IPS-18a (cell line): ENCODE data around the gene FIGN.

Source experiments
- H3K27ac ChIP-seq: one replicate; pipeline ENCODE4 v1.5.1; 2013; ENCODE audit warnings: low read length
- H3K27me3 ChIP-seq: one replicate; pipeline ENCODE4 v1.6.1; 2013; ENCODE audit warnings: mild to moderate bottlenecking, low read length; ENCODE audit not compliant: control insufficient read depth, insufficient read depth
- H3K36me3 ChIP-seq: one replicate; pipeline ENCODE4 v1.6.1; 2013; ENCODE audit warnings: low read depth, low read length; ENCODE audit not compliant: control insufficient read depth
- H3K4me1 ChIP-seq: one replicate; pipeline ENCODE4 v1.6.1; 2013; ENCODE audit warnings: low read depth, low read length; ENCODE audit not compliant: control insufficient read depth
- H3K4me3 ChIP-seq: one replicate; pipeline ENCODE4 v1.5.1; 2013; ENCODE audit warnings: low read length
- H3K9ac ChIP-seq: one replicate; pipeline ENCODE4 v1.6.1; 2013; ENCODE audit warnings: mild to moderate bottlenecking, low read length, moderate library complexity
- H3K9me3 ChIP-seq: one replicate; pipeline ENCODE4 v1.6.1; 2013; ENCODE audit warnings: low read depth, low read length; ENCODE audit not compliant: control insufficient read depth

The FIGN gene, protein sequence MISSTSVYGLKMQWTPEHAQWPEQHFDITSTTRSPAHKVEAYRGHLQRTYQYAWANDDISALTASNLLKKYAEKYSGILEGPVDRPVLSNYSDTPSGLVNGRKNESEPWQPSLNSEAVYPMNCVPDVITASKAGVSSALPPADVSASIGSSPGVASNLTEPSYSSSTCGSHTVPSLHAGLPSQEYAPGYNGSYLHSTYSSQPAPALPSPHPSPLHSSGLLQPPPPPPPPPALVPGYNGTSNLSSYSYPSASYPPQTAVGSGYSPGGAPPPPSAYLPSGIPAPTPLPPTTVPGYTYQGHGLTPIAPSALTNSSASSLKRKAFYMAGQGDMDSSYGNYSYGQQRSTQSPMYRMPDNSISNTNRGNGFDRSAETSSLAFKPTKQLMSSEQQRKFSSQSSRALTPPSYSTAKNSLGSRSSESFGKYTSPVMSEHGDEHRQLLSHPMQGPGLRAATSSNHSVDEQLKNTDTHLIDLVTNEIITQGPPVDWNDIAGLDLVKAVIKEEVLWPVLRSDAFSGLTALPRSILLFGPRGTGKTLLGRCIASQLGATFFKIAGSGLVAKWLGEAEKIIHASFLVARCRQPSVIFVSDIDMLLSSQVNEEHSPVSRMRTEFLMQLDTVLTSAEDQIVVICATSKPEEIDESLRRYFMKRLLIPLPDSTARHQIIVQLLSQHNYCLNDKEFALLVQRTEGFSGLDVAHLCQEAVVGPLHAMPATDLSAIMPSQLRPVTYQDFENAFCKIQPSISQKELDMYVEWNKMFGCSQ

DNA sequence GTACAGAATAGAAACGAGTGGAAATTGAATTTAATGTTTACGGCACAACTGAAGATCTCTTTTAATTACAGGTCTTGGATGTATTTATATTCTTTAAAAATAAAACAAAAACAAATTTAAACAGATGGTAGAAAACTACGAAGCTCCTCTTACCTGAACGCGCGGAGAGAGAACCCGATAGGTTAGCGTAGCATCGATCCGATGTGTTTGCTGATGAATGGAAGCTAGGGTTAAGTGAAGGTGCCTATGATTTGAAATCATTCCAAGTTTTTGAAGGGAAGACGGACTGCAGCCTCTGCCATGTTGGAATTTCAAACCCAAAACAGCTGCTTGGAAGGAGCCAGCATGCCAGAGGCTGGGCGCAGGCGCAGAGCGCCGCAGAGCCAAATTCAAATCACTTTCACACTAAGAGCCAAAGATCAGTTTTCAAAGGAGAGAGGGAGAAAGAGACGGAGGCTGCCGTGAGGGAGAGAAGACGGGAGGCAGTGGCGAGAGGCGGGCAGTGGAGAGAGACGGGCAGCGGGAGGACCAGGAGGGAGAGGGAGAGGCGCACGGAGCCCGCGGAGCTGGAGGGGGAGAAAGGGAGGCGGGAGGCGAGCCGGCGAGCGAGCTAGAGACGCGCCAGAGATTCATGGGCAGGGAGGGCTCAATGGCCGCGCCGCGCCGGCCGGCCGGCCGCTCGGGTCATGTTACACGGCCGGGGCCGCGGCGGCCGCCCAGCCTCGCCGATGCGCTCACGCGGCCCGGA is at the start of gene FIGN:
Gene FIGN, minus strand, starts transcription at position 324 of the 748 bp plus-strand sequence. CDS start 1,081 bp downstream, outside the sequence.
- Histone ChIP-seq H3K27me3 (no peaks in the 10 kb centered on the region), H3K9ac (peak within 1 kb of the TSS; percentile 89), H3K36me3 (no peaks in the 10 kb centered on the region), H3K4me3 (peak within 1 kb of the TSS; percentile 80), H3K9me3 (no peaks in the 10 kb centered on the region), H3K27ac (peak within 1 kb of the TSS; percentile 69), H3K4me1 (peaks cover 31% of the 10 kb centered on the region)

DNA sequence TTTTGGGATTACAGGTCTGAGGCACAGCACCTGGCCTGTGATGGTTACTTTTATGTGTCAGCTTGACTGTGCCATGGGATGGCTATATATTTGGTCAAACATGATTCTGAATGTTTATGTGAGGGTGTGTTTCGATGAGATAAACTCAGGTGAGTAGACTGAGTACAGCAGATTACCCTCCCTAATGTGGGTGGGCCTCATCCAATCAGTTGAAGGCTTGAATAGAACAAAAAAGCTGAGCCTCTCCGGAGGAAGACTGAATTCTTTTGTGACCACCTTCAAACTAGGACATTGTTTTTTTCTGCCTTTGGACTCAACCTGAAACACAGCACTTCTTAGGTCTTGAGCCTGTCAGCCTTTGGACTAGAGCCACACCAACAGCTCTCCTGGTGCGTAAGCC is 49.4 kb upstream of the FIGN start:
- Histone ChIP-seq H3K27me3 (no peaks in the 10 kb centered on the region), H3K4me3 (no peak overlapping the region), H3K9ac (no peak overlapping the region), H3K4me1 (no peaks in the 10 kb centered on the region), H3K36me3 (no peaks in the 10 kb centered on the region), H3K9me3 (no peaks in the 10 kb centered on the region), H3K27ac (no peak overlapping the region)

DNA sequence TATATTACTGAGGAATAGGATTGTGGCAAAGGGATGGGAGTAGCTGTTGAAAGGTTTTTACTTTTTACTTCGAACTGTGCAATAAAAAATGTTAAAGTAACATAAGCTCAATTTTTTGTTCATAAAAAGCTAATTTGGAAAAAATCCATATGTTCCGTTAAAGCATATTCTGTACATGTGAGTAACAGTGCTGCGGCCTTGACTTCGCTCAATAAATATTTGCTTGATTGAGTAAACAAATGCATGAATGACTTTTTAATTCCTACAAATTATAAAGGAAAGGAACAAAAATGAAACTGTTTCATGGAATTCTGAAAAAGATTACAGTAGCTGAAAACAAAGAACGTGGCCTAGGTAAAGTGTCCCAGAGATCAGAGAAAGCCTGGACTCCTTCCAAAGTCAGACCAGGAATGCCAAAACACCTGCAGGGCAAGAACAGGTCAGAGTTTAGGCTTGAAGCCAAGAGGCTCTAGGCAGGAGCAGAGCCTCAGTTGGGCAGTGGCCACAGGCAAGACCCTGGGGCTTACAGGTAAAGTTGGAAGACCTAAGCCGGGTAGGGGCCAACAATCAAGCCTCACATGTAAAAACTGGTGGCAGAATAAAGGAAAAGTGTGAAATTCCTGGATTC is 44.3 kb upstream of the FIGN start:
- no peak overlapping the region for H3K27ac ChIP-seq
- no peak overlapping the region for H3K4me3 ChIP-seq
- H3K4me1 ChIP-seq: no peaks in the 10 kb centered on the region

DNA sequence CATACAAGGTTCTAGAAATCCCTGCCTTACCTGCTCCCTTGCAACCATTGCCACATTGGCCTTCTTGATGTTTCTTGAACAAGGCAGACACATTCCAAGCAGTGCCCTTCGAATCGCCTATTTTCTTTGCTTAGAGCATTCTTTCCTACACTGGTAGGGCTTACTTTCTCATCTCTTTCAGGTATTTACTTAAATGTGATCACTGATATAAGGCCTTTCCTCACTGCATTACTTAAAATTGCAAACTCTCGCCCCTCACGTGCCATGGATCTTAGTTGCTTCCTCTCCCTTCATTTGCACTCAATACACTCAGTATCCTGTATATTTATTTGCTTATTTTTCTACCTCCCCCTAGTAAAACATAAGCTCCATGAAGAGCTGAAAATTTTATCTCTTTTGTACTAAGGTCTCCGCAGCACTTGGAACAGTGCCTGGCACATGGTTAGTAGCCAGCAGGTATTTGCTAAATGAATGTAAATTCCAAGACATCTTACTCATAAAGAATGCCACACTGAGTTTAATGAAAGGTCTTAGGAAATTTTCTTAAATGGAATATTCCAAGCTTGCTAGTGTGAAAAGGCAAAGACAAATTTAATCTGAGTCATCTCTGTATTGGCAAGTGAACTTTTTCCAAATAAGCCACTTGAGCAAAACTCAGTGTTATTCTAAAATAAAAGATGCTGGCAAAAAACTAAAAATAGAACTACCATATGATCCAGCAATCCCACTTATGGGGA is 42.4 kb upstream of the FIGN start:
- Histone ChIP-seq H3K4me3 (no peak overlapping the region), H3K4me1 (no peaks in the 10 kb centered on the region), H3K27ac (no peak overlapping the region), H3K9ac (no peak overlapping the region), H3K9me3 (no peaks in the 10 kb centered on the region), H3K27me3 (no peaks in the 10 kb centered on the region), H3K36me3 (no peaks in the 10 kb centered on the region)

More for the DNA sequence above, 44.3 kb upstream of the FIGN start:
- Histone ChIP-seq H3K9me3 (no peaks in the 10 kb centered on the region), H3K9ac (no peak overlapping the region), H3K36me3 (no peaks in the 10 kb centered on the region), H3K27me3 (no peaks in the 10 kb centered on the region)

DNA sequence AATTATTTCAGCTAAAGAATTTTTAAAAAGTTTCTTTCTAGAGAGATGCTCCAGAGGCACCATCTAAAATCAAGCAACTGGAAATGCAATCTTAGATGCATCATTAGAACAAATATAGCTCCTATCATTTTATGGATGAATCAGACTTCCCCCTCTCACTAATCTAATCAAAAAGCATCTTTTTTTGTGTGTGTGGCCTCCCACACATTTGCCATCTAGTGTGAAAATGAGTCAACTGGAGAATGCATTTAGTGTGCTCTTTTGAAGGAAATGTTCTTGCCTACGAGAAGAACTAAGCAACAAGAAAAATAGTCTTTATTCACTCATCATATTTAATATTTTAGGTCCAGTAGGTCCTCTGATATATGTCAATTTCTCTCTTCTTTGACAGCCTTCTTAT is 39.5 kb upstream of the FIGN start:
- no peak overlapping the region for H3K4me3 ChIP-seq
- H3K27me3 ChIP-seq: no peaks in the 10 kb centered on the region
- H3K9me3 ChIP-seq: no peaks in the 10 kb centered on the region
- no peak overlapping the region for H3K27ac ChIP-seq
- no peak overlapping the region for H3K9ac ChIP-seq
- no peaks in the 10 kb centered on the region for H3K36me3 ChIP-seq
- no peaks in the 10 kb centered on the region for H3K4me1 ChIP-seq

DNA sequence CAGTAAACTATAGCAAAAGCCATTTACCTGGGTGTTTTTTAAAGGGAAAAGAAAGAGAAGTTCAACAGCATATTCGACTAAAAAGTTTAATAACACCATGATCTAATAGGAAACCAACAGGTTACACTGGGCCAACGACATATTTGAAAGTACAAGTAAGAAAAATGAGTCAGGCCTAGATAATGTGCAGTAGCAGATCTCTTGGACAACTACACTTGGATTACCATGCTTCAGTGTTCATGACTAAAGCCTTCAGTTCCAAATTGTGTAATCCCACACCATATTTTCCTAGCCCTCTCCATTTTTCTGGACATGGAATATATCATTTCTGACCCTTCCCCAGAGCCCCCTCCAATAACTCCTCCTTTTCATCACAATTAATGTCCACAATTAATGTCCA is 39.1 kb upstream of the FIGN start:
- H3K4me3 ChIP-seq: no peak overlapping the region
- H3K27ac ChIP-seq: no peak overlapping the region
- no peaks in the 10 kb centered on the region for H3K27me3 ChIP-seq
- H3K4me1 ChIP-seq: no peaks in the 10 kb centered on the region
- no peak overlapping the region for H3K9ac ChIP-seq
- H3K9me3 ChIP-seq: no peaks in the 10 kb centered on the region
- H3K36me3 ChIP-seq: no peaks in the 10 kb centered on the region

DNA sequence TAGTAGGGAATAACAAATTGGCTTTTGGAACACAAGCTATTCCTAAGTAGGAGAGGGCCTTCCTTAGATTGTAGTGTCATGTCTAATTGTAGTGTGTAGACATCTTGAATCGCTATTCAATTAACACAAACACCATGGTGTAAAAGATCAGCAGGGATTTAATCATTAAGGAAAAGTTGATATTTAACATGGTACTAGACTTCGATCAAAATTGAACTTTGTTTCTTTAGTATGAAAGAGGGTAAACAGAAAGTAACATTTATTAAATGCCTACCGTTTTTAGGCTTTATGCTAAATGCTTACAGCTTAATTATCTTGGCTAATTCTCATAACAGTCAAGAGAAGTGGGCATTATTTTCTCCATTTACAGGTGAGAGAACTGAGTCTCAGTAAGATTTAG is 37.5 kb upstream of the FIGN start:
- no peaks in the 10 kb centered on the region for H3K9me3 ChIP-seq
- H3K4me3 ChIP-seq: no peak overlapping the region
- H3K9ac ChIP-seq: no peak overlapping the region
- H3K36me3 ChIP-seq: no peaks in the 10 kb centered on the region
- H3K4me1 ChIP-seq: no peaks in the 10 kb centered on the region
- H3K27me3 ChIP-seq: no peaks in the 10 kb centered on the region
- H3K27ac ChIP-seq: no peak overlapping the region

DNA sequence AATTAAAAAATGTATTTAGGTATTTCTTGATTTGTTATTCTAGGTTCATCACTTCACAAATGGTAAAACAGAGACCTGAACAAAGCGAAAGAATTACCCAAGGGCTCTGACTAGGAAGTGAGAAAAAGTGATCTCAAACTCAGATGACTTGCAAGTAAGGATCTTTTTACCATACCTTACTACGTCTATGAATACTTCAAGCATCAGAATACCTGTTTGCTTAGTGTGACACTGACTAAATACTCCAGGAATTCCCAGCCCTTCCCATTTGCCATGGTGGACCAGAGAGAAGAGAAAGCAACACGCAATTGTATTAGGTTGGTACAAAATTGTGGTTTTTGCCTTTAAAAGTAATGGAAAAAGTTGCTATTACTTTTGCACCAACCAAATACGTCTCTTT is 35.8 kb upstream of the FIGN start:
- Histone ChIP-seq H3K4me1 (no peaks in the 10 kb centered on the region), H3K9ac (no peak overlapping the region), H3K27me3 (no peaks in the 10 kb centered on the region), H3K36me3 (no peaks in the 10 kb centered on the region), H3K4me3 (no peak overlapping the region), H3K9me3 (no peaks in the 10 kb centered on the region), H3K27ac (no peak overlapping the region)

DNA sequence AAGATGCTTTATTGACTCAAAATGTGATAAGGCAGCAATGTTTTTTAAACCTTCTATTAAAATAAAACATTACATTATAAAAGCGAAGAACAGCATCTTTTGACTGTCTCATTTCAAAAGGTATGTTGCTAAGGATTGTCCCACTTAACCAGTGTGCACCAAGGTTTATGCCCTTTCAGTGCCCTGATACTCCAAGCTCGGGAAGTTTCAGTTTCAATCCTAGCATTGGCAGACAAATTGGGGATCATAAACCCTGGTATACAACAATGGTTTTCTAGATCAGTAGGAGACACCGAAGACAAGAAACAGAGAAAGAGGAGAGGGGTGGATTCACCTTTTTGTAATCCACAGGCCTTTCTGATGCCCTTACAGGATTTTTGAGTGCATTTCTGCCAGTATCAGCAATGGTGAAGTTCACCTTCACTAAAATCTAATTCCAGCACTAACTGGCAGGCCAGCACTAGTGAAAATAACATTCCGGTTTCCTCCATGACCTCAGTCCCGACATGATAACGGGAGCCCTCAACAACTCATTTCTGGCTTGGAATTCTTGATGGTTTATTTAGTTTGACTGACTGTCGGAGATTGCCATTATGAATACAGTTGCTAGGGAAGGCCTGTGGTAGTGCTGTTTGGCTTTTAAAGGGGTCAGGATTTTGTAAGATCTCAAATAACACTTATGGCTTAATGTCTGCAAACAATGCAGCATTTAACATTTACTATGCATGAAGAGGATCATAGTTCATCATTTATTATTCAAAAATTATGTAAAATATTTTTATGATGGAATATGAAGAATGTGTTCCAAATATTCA is 33.3 kb upstream of the FIGN start:
- H3K4me3 ChIP-seq: no peak overlapping the region
- no peaks in the 10 kb centered on the region for H3K9me3 ChIP-seq
- no peak overlapping the region for H3K27ac ChIP-seq
- no peaks in the 10 kb centered on the region for H3K27me3 ChIP-seq
- H3K4me1 ChIP-seq: no peaks in the 10 kb centered on the region
- no peaks in the 10 kb centered on the region for H3K36me3 ChIP-seq
- no peak overlapping the region for H3K9ac ChIP-seq

DNA sequence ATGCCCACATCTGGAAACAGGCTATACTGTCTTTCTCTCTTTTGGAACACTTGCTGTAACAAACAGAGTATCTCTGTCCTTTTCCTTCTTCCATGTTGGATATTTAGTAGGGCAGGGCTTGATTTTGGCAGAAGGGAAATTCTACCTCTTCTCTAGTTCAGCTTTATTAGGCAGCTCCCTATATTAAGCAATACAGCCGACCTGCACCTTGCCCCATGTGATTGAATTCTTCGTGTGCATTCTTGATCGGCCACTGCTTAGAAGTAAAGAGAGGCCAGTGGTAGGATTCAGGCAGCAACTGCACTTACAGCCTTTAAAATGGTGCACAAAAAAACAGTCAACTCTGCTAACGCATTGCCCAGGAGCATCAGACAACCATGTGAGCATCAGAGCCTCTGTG is 31.3 kb upstream of the FIGN start:
- no peak overlapping the region for H3K4me3 ChIP-seq
- H3K9ac ChIP-seq: no peak overlapping the region
- H3K4me1 ChIP-seq: no peaks in the 10 kb centered on the region
- no peak overlapping the region for H3K27ac ChIP-seq
- H3K36me3 ChIP-seq: no peaks in the 10 kb centered on the region
- no peaks in the 10 kb centered on the region for H3K9me3 ChIP-seq
- no peaks in the 10 kb centered on the region for H3K27me3 ChIP-seq
